ENCODE measurements around the gene SHQ1.

DNA sequence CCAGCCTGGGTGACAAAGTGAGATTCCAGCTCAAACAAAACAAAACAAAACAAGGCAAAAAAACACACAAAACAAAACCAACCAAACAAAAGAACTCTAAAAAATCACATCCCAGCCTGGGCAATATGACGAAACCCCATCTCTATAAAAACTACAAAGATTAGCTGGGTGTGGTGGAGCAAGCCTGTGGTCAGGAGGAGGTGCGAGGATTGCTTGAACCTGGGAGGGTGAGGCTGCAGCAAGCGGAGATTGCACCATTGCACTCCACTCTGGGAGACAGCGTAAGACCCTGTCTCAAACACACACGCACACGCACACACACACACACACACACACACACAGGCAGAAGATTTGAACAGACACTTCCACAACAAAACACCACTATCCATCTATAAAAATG is 99.6 kb downstream of the SHQ1 start:
- no peak for TF ChIP-seq EP300 (IDR thresholded peaks at IDR 0.05)
- TF ChIP-seq, protein P1, sequence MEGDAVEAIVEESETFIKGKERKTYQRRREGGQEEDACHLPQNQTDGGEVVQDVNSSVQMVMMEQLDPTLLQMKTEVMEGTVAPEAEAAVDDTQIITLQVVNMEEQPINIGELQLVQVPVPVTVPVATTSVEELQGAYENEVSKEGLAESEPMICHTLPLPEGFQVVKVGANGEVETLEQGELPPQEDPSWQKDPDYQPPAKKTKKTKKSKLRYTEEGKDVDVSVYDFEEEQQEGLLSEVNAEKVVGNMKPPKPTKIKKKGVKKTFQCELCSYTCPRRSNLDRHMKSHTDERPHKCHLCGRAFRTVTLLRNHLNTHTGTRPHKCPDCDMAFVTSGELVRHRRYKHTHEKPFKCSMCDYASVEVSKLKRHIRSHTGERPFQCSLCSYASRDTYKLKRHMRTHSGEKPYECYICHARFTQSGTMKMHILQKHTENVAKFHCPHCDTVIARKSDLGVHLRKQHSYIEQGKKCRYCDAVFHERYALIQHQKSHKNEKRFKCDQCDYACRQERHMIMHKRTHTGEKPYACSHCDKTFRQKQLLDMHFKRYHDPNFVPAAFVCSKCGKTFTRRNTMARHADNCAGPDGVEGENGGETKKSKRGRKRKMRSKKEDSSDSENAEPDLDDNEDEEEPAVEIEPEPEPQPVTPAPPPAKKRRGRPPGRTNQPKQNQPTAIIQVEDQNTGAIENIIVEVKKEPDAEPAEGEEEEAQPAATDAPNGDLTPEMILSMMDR (IDR thresholded peaks at IDR 0.05) = no peak
- TF ChIP-seq POLR2A (IDR thresholded peaks at IDR 0.05; ENCODE audit: low read depth) = no peak
- TF ChIP-seq POLR2AphosphoS5 (IDR thresholded peaks at IDR 0.05) = no peak

Data from esophagus muscularis mucosa (tissue), 4 donors.